Tibial artery (tissue), 4 donors: ENCODE measurements around the gene SPDYE4.

Source experiments
- DNase-seq, 2 donors: peaks; one replicate each; pipeline ENCODE4 v3.0.0-alpha.2; 2019
- H3K27ac ChIP-seq, 2 donors: fragments of 200-600 bp; sonication (generic) in 1 of 2; 1 replicate in 1 of 2; 2 replicates in 1 of 2; pipeline ENCODE4 v1.5.1; 2018 to 2019; ENCODE audit warnings: mild to moderate bottlenecking in 1 of 2
- H3K27me3 ChIP-seq, 2 donors: fragments of 200-600 bp; sonication (generic) in 1 of 2; one replicate each; pipeline versions ENCODE4 v1.5.1 to v1.6.0; 2016 to 2019
- H3K36me3 ChIP-seq, 3 donors: fragments of 200-600 bp; sonication (generic) in 2 of 3; one replicate each; pipeline ENCODE4 v1.5.1; 2016 to 2019; ENCODE audit warnings: mild to moderate bottlenecking in 2 of 3
- H3K4me1 ChIP-seq, 4 donors: fragments of 200-600 bp; sonication (generic) in 2 of 4; 1 replicate in 3 of 4; 2 replicates in 1 of 4; pipeline ENCODE4 v1.5.1; 2016 to 2019
- H3K4me3 ChIP-seq, 2 donors: fragments of 200-600 bp; sonication (generic) in 1 of 2; 1 replicate in 1 of 2; 2 replicates in 1 of 2; pipeline ENCODE4 v1.5.1; 2018 to 2019; ENCODE audit warnings: mild to moderate bottlenecking in 2 of 2
- H3K9me3 ChIP-seq, 3 donors: fragments of 200-600 bp; sonication (generic) in 1 of 3; one replicate each; pipeline ENCODE4 v1.5.1; 2016 to 2019
- intact Hi-C: fragments of 100-400 bp; cut with DNase I; formaldehyde crosslinking; loops from one replicate; pipeline ENCODE4 v1.15.0; 2023; ENCODE audit warnings: low total_unique reads
- TF ChIP-seq, protein P1 (sequence below), 2 experiments: fragments of 200-600 bp in 1 of 2; fragments of 450-650 bp in 1 of 2; IDR thresholded peaks; one replicate each; pipeline ENCODE4 v1.5.1; 2017 to 2019; ENCODE audit warnings: antibody characterized with exemption in 2 of 2, mild to moderate bottlenecking in 1 of 2, moderate library complexity in 1 of 2

Gene SPDYE4

GRCh38 chr17:8729860-8730259 lies 28.5 kb downstream of the SPDYE4 start:
- Histone ChIP-seq H3K4me3 (no peak overlapping the region), H3K4me1 (peaks cover 0 to 24% (median 15%) of the 10 kb centered on the region in 4 donors), H3K27me3 (no peaks in the 10 kb centered on the region), H3K27ac (no peak overlapping the region), H3K36me3 (no peaks in the 10 kb centered on the region), H3K9me3 (no peaks in the 10 kb centered on the region)
- intact Hi-C loops, result loop anchor here (5.0 kb wide), 1 partner anchor 73 kb away; no protein-coding TSS in a partner anchor
- peak in 1 of 2 donors; percentile 40 for DNase-seq
- TF ChIP-seq, protein P1, sequence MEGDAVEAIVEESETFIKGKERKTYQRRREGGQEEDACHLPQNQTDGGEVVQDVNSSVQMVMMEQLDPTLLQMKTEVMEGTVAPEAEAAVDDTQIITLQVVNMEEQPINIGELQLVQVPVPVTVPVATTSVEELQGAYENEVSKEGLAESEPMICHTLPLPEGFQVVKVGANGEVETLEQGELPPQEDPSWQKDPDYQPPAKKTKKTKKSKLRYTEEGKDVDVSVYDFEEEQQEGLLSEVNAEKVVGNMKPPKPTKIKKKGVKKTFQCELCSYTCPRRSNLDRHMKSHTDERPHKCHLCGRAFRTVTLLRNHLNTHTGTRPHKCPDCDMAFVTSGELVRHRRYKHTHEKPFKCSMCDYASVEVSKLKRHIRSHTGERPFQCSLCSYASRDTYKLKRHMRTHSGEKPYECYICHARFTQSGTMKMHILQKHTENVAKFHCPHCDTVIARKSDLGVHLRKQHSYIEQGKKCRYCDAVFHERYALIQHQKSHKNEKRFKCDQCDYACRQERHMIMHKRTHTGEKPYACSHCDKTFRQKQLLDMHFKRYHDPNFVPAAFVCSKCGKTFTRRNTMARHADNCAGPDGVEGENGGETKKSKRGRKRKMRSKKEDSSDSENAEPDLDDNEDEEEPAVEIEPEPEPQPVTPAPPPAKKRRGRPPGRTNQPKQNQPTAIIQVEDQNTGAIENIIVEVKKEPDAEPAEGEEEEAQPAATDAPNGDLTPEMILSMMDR (IDR thresholded peaks at IDR 0.05), result no peak

GRCh38 chr17:8729421-8729820 lies 28.9 kb downstream of the SPDYE4 start:
- H3K9me3 ChIP-seq, result no peaks in the 10 kb centered on the region
- H3K27me3 ChIP-seq, result no peaks in the 10 kb centered on the region
- no peaks in the 10 kb centered on the region for H3K36me3 ChIP-seq
- no peak overlapping the region for H3K27ac ChIP-seq
- H3K4me3 ChIP-seq, result no peak overlapping the region
- intact Hi-C loops, result no loop called here
- peak in 1 of 2 donors; percentile 16 for DNase-seq
- TF ChIP-seq, protein P1 (IDR thresholded peaks at IDR 0.05), result no peak
- H3K4me1 ChIP-seq, result peaks cover 0 to 29% (median 15%) of the 10 kb centered on the region in 4 donors

DNA sequence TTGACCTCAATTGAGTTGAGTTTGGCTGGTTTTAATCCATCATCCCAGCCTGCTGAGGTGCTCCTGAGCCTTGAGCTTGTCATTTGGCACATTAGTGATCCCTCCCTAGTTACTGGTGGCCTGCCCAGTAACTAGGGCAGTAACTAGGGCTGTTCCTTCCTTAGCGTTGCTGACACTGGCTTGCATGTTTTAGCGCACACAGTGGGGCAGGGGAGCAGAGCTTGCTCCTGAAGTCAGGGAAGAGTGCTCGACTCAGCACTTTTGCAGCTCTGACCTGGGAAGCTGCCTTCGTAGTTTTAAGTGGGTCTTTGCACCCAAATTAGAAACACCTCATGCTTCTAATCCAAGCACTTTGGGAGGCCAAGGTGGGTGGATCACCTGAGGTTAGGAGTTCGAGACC lies 29.4 kb downstream of the SPDYE4 start:
- Histone ChIP-seq H3K4me3 (no peak overlapping the region), H3K27me3 (no peaks in the 10 kb centered on the region), H3K27ac (no peak overlapping the region), H3K9me3 (no peaks in the 10 kb centered on the region), H3K4me1 (peaks cover 0 to 33% (median 15%) of the 10 kb centered on the region in 4 donors), H3K36me3 (no peaks in the 10 kb centered on the region)
- peak in 1 of 2 donors; percentile 9 for DNase-seq
- TF ChIP-seq, protein P1 (IDR thresholded peaks at IDR 0.05), result no peak
- intact Hi-C loops, result no loop called here

GRCh38 chr17:8728251-8728938 lies 30.0 kb downstream of the SPDYE4 start:
- H3K36me3 ChIP-seq, result no peaks in the 10 kb centered on the region
- DNase-seq, result peak in 1 of 2 donors; percentile 44
- peaks cover 0 to 33% (median 15%) of the 10 kb centered on the region in 4 donors for H3K4me1 ChIP-seq
- peak overlapping the region in 1 of 2 donors; percentile 37 for H3K27ac ChIP-seq
- H3K9me3 ChIP-seq, result no peaks in the 10 kb centered on the region
- TF ChIP-seq, protein P1 (IDR thresholded peaks at IDR 0.05), result no peak
- intact Hi-C loops, result no loop called here
- no peaks in the 10 kb centered on the region for H3K27me3 ChIP-seq
- H3K4me3 ChIP-seq, result no peak overlapping the region

DNA sequence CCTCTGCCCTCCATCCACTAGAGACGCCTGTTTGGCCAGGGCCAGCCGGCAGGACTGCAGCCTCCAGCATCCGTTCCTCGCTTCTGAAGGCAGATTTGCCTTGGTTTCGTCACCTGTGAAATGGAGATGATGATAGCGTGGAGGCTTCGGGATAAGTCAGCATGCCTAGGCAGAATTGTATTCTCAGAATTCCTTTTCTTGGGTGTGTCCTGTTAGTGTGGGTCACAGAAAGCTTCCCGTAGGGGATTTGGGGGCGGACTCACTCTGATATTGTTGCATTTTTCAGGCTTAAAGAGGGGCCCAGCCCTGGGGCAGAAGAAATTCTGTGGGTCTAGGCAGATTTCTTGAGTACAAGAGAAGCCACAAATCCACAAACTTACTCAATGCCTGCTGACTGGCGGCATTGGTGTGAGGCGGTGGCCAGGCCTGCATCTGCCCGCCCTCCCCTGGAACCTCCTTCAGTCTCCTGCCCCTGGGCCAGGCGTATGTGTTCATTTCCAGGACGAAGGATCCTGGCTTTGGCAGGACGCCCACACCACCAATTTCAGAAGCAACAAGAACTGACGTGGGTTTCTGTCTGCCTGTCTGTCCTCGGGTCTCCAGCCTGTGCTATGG lies 31.3 kb downstream of the SPDYE4 start:
- TF ChIP-seq, protein P1 (IDR thresholded peaks at IDR 0.05), result no peak
- intact Hi-C loops, result no loop called here
- H3K4me1 ChIP-seq, result peaks cover 0 to 27% (median 9%) of the 10 kb centered on the region in 4 donors
- peak overlapping the region in 1 of 2 donors; percentile 46 for H3K27ac ChIP-seq
- H3K4me3 ChIP-seq, result no peak overlapping the region
- peak; percentile 36 to 75 for DNase-seq
- H3K27me3 ChIP-seq, result no peaks in the 10 kb centered on the region
- no peaks in the 10 kb centered on the region for H3K36me3 ChIP-seq
- no peaks in the 10 kb centered on the region for H3K9me3 ChIP-seq
